OCI-LY1 (cell line): ENCODE measurements around the gene CREB3L4.
A peak's percentile ranks its signal among the peaks of the same experiment; 100 is the strongest.

Source experiments
- CTCF ChIP-seq: fragments of 200-600 bp; sonication (generic), shearing (Covaris generic); IDR thresholded peaks from 2 replicates; pipeline ENCODE4 v1.5.1; 2017; ENCODE audit warnings: mild to moderate bottlenecking, antibody characterized with exemption, low read length, moderate library complexity, mixed read lengths
- EZH2 ChIP-seq: fragments of 200-600 bp; sonication (generic), shearing (Covaris generic); IDR thresholded peaks from 2 replicates; pipeline ENCODE4 v1.8.0; 2017; ENCODE audit warnings: borderline replicate concordance, mixed run types, mild to moderate bottlenecking, antibody characterized with exemption, low read length, moderate library complexity, mixed read lengths

- TF ChIP-seq CTCF (peak; percentile 36; the same call in 1 of the 2 replicates), EZH2 (no peak)
Measured at GRCh38 chr1:153922076-153922971, 45.4 kb upstream of the CREB3L4 start.
